B cell (primary cell): Measurements from ENCODE around the gene PJA1.

ENCODE experiments used
- EZH2 ChIP-seq: IDR thresholded peaks from 2 replicates; pipeline ENCODE4 v1.6.1; 2012; ENCODE audit warnings: borderline replicate concordance, low read depth, mild to moderate bottlenecking, moderate library complexity, low read length; ENCODE audit not compliant: insufficient read depth, poor library complexity, severe bottlenecking
- TF ChIP-seq, protein P1 (sequence below): fragments of 200-600 bp; IDR thresholded peaks from one replicate; pipeline ENCODE4 v1.8.0; 2022; ENCODE audit warnings: antibody characterized with exemption, mild to moderate bottlenecking

GRCh38 chrX:69197690-69198089, 32.4 kb upstream of the PJA1 start:
- TF ChIP-seq, protein P1, sequence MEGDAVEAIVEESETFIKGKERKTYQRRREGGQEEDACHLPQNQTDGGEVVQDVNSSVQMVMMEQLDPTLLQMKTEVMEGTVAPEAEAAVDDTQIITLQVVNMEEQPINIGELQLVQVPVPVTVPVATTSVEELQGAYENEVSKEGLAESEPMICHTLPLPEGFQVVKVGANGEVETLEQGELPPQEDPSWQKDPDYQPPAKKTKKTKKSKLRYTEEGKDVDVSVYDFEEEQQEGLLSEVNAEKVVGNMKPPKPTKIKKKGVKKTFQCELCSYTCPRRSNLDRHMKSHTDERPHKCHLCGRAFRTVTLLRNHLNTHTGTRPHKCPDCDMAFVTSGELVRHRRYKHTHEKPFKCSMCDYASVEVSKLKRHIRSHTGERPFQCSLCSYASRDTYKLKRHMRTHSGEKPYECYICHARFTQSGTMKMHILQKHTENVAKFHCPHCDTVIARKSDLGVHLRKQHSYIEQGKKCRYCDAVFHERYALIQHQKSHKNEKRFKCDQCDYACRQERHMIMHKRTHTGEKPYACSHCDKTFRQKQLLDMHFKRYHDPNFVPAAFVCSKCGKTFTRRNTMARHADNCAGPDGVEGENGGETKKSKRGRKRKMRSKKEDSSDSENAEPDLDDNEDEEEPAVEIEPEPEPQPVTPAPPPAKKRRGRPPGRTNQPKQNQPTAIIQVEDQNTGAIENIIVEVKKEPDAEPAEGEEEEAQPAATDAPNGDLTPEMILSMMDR: no peak
- TF ChIP-seq EZH2: no peak
